Measurements from ENCODE around the gene IER3. TPM values are rescaled to one million over a fixed set of nuclear protein-coding genes. Genes with fewer than 3 reads are reported as not detected.

Gene IER3
- total and polyA plus RNA-seq, 2 of the 13 experiments (the other 11 are each of a cell fraction or from before 2014, with no cell fraction given): 51.1 to 131 TPM

- TF ChIP-seq YEATS2 (CRISPR knock-in tag; IDR thresholded peaks at IDR 0.05; ENCODE audit: borderline replicate concordance) (peak; percentile 37; the same call in 1 of the 2 replicates), ZMAT3 (CRISPR knock-in tag; conservative IDR thresholded peaks at IDR 0.05) (peak; percentile 83; the same call in 1 of the 2 replicates), DPF2 (CRISPR knock-in tag; IDR thresholded peaks at IDR 0.05; ENCODE audit: borderline replicate concordance, low read depth) (peak; percentile 83), ATF5 (CRISPR knock-in tag; IDR thresholded peaks at IDR 0.05; ENCODE audit: low read depth) (0 out of 2 replicates have a peak, but pooled peaks have one; percentile 62), ELF3 (CRISPR knock-in tag; IDR thresholded peaks at IDR 0.05) (peak; percentile 83), KMT2A (CRISPR knock-in tag; IDR thresholded peaks at IDR 0.05) (0 out of 2 replicates have a peak, but pooled peaks have one; percentile 23), KMT2B (CRISPR knock-in tag; IDR thresholded peaks at IDR 0.05) (peak; percentile 28), MYNN (CRISPR knock-in tag; IDR thresholded peaks at IDR 0.05; ENCODE audit: low read depth) (no peak), E2F1 (CRISPR knock-in tag; IDR thresholded peaks at IDR 0.05) (no peak), ETV6 (CRISPR knock-in tag; conservative IDR thresholded peaks at IDR 0.05) (peak; percentile 48; the same call in 1 of the 2 replicates), IRF2 (CRISPR knock-in tag; IDR thresholded peaks at IDR 0.05) (peak; percentile 86; the same call in 1 of the 2 replicates), HMG20A (CRISPR knock-in tag; IDR thresholded peaks at IDR 0.05; ENCODE audit: borderline replicate concordance) (peak; percentile 81), RAD51 (IDR thresholded peaks at IDR 0.05; ENCODE audit: borderline replicate concordance) (no peak), MIER2 (CRISPR knock-in tag; IDR thresholded peaks at IDR 0.05) (no peak; the same call in none of the 2 replicates), SKIL (CRISPR knock-in tag; IDR thresholded peaks at IDR 0.05; ENCODE audit: borderline replicate concordance) (peak; percentile 84), ZFP1 (CRISPR knock-in tag; IDR thresholded peaks at IDR 0.05) (no peak), ZNF792 (CRISPR knock-in tag; IDR thresholded peaks at IDR 0.05) (no peak; the same call in 1 of the 2 replicates), ATF6 (CRISPR knock-in tag; conservative IDR thresholded peaks at IDR 0.05) (0 out of 2 replicates have a peak, but pooled peaks have one; percentile 52), ZMYM2 (CRISPR knock-in tag; IDR thresholded peaks at IDR 0.05) (0 out of 2 replicates have a peak, but pooled peaks have one; percentile 54)
- TF ChIP-seq, protein P1, sequence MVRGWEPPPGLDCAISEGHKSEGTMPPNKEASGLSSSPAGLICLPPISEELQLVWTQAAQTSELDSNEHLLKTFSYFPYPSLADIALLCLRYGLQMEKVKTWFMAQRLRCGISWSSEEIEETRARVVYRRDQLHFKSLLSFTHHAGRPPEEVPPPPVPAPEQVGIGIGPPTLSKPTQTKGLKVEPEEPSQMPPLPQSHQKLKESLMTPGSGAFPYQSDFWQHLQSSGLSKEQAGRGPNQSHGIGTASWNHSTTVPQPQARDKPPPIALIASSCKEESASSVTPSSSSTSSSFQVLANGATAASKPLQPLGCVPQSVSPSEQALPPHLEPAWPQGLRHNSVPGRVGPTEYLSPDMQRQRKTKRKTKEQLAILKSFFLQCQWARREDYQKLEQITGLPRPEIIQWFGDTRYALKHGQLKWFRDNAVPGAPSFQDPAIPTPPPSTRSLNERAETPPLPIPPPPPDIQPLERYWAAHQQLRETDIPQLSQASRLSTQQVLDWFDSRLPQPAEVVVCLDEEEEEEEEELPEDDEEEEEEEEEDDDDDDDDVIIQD (CRISPR knock-in tag; IDR thresholded peaks at IDR 0.05; ENCODE audit: low read depth): peak; percentile 69; the same call in 1 of the 2 replicates
- TF ChIP-seq, protein P2, sequence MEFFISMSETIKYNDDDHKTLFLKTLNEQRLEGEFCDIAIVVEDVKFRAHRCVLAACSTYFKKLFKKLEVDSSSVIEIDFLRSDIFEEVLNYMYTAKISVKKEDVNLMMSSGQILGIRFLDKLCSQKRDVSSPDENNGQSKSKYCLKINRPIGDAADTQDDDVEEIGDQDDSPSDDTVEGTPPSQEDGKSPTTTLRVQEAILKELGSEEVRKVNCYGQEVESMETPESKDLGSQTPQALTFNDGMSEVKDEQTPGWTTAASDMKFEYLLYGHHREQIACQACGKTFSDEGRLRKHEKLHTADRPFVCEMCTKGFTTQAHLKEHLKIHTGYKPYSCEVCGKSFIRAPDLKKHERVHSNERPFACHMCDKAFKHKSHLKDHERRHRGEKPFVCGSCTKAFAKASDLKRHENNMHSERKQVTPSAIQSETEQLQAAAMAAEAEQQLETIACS (CRISPR knock-in tag; IDR thresholded peaks at IDR 0.05): no peak
These were observed 24.9 kb upstream of the IER3 start (continued) for GRCh38 chr6:30769088-30769852.
